NB4 (cell line): ENCODE measurements around the gene PDE4D.

Experiments used
- DNase-seq: peaks from one replicate; pipeline ENCODE4 v3.0.0; 2010; ENCODE audit warnings: low read depth
- H3K4me3 ChIP-seq: one replicate; pipeline ENCODE4 v1.5.1; 2011; ENCODE audit warnings: mild to moderate bottlenecking, low read depth, low read length, moderate library complexity
- MYC ChIP-seq: IDR thresholded peaks from 2 replicates; pipeline ENCODE4 v1.6.1; 2011; ENCODE audit warnings: low read depth, low read length
- POLR2A ChIP-seq: IDR thresholded peaks from 2 replicates; pipeline ENCODE4 v1.6.1; 2011; ENCODE audit warnings: mild to moderate bottlenecking; ENCODE audit not compliant: insufficient read length; ENCODE audit errors: extremely low read depth
- TF ChIP-seq, protein P1 (sequence below): IDR thresholded peaks from one replicate; pipeline ENCODE4 v1.5.1; 2012; ENCODE audit warnings: low read depth, low read length
- TF ChIP-seq, protein P2 (sequence below): IDR thresholded peaks from 2 replicates; pipeline ENCODE4 v1.6.1; 2011; ENCODE audit warnings: low read depth, low read length

Gene PDE4D

DNA sequence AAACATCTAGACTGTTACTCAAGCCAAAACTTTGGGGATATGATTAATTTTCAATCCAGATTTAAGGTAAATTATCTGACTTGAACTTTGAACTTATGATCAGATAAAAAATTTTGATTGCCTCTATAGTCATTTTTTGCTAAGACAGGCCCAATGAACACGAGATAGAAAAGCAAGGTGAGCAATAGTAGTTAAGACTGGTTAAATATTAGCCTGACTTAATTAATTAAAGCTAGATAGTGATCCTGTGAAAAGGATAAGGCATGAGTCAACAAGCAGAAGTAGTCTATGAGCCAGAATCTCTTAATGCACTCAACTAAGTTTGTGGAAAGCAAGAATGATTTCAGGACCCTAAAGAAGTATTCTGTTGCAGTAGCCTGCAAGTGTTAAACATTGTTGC is 66.5 kb downstream of the PDE4D start:
- DNase-seq = no peak
- no peak overlapping the region for H3K4me3 ChIP-seq
- TF ChIP-seq POLR2A (no peak), MYC (no peak)
- TF ChIP-seq, protein P1, sequence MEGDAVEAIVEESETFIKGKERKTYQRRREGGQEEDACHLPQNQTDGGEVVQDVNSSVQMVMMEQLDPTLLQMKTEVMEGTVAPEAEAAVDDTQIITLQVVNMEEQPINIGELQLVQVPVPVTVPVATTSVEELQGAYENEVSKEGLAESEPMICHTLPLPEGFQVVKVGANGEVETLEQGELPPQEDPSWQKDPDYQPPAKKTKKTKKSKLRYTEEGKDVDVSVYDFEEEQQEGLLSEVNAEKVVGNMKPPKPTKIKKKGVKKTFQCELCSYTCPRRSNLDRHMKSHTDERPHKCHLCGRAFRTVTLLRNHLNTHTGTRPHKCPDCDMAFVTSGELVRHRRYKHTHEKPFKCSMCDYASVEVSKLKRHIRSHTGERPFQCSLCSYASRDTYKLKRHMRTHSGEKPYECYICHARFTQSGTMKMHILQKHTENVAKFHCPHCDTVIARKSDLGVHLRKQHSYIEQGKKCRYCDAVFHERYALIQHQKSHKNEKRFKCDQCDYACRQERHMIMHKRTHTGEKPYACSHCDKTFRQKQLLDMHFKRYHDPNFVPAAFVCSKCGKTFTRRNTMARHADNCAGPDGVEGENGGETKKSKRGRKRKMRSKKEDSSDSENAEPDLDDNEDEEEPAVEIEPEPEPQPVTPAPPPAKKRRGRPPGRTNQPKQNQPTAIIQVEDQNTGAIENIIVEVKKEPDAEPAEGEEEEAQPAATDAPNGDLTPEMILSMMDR = no peak
- TF ChIP-seq, protein P2, sequence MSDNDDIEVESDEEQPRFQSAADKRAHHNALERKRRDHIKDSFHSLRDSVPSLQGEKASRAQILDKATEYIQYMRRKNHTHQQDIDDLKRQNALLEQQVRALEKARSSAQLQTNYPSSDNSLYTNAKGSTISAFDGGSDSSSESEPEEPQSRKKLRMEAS = no peak

- TF ChIP-seq, protein P2 = no peak
- TF ChIP-seq, protein P1 = no peak
- no peak for TF ChIP-seq MYC
- no peak for TF ChIP-seq POLR2A
- H3K4me3 ChIP-seq = no peak overlapping the region
- DNase-seq = no peak
Measured at GRCh38 chr5:59823420-59823819, 70.1 kb downstream of the PDE4D start.

- H3K4me3 ChIP-seq = no peak overlapping the region
- no peak for TF ChIP-seq MYC
- TF ChIP-seq, protein P2 = no peak
- no peak for DNase-seq
Measured at GRCh38 chr5:59819806-59820205, 73.7 kb downstream of the PDE4D start.

GRCh38 chr5:59817536-59817935 is 76.0 kb downstream of the PDE4D start:
- H3K4me3 ChIP-seq = no peak overlapping the region
- no peak for DNase-seq
- TF ChIP-seq, protein P2 = no peak
- no peak for TF ChIP-seq POLR2A

DNA sequence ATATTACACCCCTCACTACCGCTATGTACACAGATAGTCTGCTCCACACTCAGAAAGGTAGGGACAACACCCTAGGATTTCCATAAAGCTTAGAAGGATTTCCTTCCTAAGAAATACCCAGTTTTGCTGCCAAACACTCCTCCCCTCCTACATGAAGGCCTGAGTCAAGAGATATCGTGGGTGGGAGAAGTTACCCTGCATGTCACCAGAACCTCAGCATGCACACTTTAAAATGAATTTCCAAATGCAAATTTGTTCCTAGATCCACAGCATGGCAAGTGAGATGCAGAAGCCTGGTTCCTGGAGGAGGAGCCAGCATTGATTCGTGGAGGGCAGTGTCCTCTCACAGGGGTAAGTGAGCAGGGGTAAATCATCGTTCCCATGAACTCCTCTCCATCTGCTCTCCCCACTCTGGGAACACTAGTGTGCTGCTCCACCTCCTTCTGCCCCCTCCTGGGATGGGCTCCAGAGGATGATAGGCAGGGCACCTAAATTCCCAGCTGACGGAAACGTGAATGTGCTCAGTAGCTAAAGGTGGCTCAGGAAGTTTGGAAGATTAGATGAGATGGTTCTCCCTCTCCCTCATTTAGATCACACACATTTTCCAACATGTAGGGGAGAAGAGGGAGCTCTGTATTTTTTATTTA is 76.7 kb downstream of the PDE4D start:
- TF ChIP-seq, protein P2 = no peak
- TF ChIP-seq MYC (no peak), POLR2A (no peak)
- TF ChIP-seq, protein P1 = no peak
- H3K4me3 ChIP-seq = no peak overlapping the region
- DNase-seq = no peak

DNA sequence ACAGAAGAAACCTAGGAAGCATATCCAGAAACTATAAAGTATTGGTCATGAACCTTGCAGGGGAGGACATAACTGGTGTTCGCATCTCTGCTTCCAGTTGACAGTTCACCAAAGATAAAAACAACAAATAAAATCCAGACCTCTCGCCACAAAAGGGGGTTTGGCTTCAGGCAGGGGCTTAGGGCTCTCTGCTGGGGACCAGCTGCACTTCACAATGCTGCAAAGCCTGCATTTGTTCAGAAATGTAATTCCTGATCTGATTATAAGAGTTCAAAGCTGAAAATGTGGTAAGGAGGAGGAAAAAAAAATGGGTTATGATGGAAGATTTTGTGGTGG is 79.0 kb downstream of the PDE4D start:
- no peak overlapping the region for H3K4me3 ChIP-seq
- DNase-seq = no peak
- TF ChIP-seq, protein P2 = no peak
- no peak for TF ChIP-seq POLR2A
- TF ChIP-seq, protein P1 = no peak
- no peak; the same call in 1 of the 2 replicates for TF ChIP-seq MYC
